Activated T-cell treated with anti-CD3 and anti-CD28 coated beads for 24 hours (primary cell): ENCODE measurements around the gene TRAPPC10.

Experiments used
- DNase-seq: peaks from one replicate; pipeline ENCODE4 v3.0.0-alpha.2; 2020; ENCODE audit warnings: low read depth

The TRAPPC10 gene, protein sequence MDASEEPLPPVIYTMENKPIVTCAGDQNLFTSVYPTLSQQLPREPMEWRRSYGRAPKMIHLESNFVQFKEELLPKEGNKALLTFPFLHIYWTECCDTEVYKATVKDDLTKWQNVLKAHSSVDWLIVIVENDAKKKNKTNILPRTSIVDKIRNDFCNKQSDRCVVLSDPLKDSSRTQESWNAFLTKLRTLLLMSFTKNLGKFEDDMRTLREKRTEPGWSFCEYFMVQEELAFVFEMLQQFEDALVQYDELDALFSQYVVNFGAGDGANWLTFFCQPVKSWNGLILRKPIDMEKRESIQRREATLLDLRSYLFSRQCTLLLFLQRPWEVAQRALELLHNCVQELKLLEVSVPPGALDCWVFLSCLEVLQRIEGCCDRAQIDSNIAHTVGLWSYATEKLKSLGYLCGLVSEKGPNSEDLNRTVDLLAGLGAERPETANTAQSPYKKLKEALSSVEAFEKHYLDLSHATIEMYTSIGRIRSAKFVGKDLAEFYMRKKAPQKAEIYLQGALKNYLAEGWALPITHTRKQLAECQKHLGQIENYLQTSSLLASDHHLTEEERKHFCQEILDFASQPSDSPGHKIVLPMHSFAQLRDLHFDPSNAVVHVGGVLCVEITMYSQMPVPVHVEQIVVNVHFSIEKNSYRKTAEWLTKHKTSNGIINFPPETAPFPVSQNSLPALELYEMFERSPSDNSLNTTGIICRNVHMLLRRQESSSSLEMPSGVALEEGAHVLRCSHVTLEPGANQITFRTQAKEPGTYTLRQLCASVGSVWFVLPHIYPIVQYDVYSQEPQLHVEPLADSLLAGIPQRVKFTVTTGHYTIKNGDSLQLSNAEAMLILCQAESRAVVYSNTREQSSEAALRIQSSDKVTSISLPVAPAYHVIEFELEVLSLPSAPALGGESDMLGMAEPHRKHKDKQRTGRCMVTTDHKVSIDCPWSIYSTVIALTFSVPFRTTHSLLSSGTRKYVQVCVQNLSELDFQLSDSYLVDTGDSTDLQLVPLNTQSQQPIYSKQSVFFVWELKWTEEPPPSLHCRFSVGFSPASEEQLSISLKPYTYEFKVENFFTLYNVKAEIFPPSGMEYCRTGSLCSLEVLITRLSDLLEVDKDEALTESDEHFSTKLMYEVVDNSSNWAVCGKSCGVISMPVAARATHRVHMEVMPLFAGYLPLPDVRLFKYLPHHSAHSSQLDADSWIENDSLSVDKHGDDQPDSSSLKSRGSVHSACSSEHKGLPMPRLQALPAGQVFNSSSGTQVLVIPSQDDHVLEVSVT

GRCh38 chr21:44011579-44012473, at the start of gene TRAPPC10:
Gene TRAPPC10 (plus strand): TSS chr21:44012309. CDS start chr21:44012494, 185 bp downstream.
- peak; percentile 78 for DNase-seq

DNA sequence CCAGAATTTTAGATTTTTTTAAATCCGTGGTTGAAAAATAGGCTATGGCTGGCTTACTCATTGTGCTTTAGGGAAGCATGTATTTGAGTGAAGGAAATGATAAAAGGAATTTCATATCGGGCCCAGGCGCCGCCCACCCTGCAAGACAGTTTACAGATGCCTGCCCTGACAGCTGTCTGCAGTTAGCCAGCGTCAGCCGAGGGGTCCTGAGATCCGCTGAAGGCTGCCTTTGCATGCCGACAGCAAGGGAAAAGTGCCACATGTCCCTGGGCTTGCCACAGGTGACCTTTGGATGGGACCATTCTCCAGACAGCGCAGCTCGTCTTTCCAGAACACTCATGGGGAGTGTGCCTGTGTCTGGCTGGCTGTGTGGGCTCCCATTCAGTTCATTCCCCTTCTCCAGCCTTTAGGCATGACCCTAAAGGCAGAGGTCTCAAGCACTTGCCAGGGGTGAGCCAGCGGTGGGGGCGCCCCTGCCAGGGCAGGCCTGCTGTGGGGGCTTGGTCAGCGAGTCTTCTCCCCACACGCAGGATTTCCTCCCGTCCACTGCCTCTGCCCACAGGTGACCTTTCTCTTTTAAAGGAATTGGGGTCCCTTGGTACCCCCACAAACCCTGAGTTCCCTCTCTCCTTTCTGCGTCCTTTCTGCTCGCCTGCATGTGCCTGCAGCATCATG, 46.1 kb upstream of the TRAPPC10 start:
- DNase-seq = no peak

GRCh38 chr21:43966946-43967512, 45.1 kb upstream of the TRAPPC10 start:
- DNase-seq = no peak

GRCh38 chr21:43967981-43968380, 44.1 kb upstream of the TRAPPC10 start:
- DNase-seq = no peak

GRCh38 chr21:43968410-43969114, 43.5 kb upstream of the TRAPPC10 start:
- DNase-seq = no peak

DNA sequence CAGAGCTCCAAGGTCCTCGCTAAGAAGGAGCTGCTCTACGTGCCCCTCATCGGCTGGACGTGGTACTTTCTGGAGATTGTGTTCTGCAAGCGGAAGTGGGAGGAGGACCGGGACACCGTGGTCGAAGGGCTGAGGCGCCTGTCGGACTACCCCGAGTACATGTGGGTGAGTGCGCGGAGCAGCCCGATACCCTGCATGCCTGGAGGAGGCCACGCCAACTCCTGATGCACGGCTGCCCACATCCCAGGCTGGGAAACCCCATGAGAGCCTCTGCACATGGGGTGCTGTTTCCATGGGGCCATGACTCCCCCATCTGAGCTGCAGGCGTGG, 43.0 kb upstream of the TRAPPC10 start:
- no peak for DNase-seq

GRCh38 chr21:43970551-43970950, 41.6 kb upstream of the TRAPPC10 start:
- no peak for DNase-seq

DNA sequence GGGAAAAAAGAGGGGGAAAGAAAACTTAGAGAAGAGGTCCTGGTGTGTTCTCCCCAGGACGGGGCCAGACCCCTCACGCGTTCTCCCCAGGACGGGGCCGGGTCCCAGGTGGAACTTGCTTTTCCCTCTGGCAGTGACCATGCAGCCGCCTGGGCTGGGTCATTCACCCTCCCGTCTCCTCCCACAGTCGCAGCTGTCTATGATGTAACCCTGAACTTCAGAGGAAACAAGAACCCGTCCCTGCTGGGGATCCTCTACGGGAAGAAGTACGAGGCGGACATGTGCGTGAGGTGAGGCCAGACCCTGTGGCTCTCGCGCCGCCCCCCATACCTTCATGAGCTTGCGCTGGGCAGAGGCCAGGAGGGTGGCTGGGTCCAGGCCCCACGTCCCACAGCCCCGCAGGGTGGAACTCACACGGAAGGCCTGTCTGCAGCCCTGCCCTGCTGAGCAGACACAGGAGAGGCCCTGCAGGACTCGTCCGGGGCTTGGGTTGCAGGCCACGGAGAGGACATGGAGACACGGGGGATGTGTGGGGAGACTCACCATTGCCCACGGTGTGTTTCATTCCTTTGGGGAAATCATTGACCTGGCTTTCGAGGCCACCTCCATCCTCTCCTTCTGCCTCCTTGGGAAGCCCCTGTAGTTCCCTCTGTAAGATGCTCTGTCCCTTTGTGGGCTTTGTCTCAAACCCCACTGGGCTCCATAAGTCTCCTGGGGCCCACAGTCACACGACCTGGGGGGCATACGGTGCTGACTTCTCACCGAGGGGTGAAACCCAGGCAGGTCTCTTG, 40.7 kb upstream of the TRAPPC10 start:
- DNase-seq = no peak

DNA sequence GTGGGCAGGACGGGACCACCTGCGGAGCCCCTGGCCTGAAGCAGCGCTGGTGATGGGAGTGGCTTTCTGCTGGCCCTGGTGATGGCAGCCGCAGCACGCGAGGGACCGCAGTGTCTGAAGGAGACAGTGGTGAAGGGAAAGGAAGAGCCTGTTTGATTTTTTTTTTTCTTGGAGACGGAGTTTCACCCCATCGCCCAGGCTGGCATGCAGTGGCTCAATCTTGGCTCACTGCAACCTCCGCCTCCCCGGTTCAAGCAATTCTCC, 40.2 kb upstream of the TRAPPC10 start:
- DNase-seq = no peak

DNA sequence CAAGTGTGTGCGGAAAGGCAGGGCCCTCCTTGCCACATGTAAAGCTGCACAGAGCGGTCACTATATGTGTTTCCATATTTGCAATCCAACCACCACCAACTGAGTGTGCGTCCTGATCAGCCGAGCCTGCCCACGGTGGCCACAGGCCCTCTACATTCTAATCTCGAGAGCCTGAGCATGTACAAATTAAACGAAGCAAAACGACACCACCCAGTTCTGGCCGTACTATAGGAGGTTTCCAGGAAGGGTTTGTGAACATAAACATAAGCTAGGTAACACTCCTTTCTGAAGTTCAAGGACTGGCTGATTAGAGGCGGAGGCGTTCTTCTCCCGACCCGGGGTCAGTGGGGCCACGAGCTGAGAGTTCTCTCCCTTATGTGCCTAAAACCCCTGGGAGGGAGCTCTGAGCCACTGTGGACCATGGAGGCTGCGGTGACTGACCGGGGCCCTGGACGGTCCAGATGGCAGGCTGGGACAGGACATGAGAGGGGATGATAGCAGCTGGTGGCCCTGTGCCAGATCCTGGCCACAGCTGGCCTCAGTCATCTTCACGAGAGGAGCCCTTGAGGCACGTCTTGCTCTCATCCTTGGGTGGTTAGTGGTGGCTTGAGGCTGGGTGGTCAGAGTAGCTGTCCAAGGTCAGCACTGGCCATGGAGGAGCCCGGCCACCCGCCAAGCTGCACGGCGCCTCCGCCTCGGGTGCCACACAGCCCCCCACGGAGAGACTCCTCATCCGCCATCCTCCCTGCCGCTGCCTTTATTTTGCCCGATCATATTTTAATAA, 39.1 kb upstream of the TRAPPC10 start:
- DNase-seq = no peak

GRCh38 chr21:43973634-43973955, 38.5 kb upstream of the TRAPPC10 start:
- no peak for DNase-seq

DNA sequence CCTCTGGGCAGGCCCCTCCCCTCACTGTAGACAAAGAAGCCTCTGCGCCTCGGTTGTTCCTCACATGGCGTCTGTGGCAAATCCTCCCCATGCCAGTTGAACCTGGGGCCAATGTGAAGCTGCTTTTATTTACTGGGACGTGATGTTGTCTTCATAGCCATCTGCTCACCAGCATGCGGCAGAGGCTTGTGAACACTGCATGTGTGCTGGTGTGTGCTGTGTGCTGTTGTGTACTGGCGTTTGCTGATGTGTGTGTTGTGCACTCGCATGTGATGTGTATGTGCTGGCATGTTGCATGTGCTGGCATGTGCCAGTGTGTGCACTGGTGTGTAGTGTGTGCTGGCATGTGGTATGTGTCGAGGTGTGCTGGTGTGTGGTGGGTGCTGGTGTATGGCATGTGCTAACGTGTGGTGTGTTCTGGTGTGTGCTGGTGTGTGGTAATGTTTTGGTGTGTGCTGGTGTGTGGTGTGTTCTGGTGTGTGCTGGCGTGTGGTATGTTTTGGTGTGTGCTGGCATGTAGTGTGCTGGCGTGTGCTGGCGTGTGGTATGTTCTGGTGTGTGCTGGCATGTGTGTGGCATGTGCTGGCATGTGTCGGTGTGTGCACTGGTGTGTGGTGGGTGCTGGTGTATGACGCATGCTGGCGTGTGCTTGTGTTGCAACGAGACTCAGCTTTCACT, 37.2 kb upstream of the TRAPPC10 start:
- no peak for DNase-seq

GRCh38 chr21:43975469-43976098, 36.5 kb upstream of the TRAPPC10 start:
- peak; percentile 69 for DNase-seq

DNA sequence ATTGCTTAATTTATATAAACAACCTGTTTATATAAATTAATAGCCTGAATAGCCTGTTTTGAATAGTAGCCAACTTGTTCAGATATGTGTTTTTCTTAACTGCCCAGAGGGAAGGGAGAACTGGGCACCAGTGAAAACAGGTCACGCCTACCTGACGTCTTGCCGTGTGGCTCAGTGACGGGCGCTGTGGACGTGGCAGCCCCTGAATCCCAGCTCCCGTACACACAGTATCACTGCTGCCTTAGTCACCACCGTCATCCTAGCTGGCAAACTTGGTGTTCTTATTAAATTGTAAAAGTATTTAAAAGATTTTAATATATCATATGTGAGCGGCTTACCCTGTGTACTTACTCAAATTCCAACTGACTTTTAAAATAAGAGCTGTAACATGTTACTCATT, 35.4 kb upstream of the TRAPPC10 start:
- no peak for DNase-seq

- DNase-seq = no peak
These were observed 34.0 kb upstream of the TRAPPC10 start for GRCh38 chr21:43978060-43978459.

- DNase-seq = no peak
These were observed 32.5 kb upstream of the TRAPPC10 start for GRCh38 chr21:43979654-43980053.

- no peak for DNase-seq
These were observed 30.8 kb upstream of the TRAPPC10 start for GRCh38 chr21:43981151-43981870.
